ENCODE results near the gene SERPINA5.

The SERPINA5 gene

GRCh38 chr14:94548999-94549985 lies 31.9 kb upstream of the SERPINA5 start:
- DNase-seq (ENCODE audit: low read depth in 2 of 2, low spot score in 1 of 2), result peak in 1 of 2 donors; percentile 32

- DNase-seq (ENCODE audit: low read depth in 2 of 2, low spot score in 1 of 2), result no peak
Measured at GRCh38 chr14:94550041-94550440, 31.2 kb upstream of the SERPINA5 start.

GRCh38 chr14:94555991-94556390 lies 25.2 kb upstream of the SERPINA5 start:
- DNase-seq (ENCODE audit: low read depth in 2 of 2, low spot score in 1 of 2), result no peak

- DNase-seq (ENCODE audit: low read depth in 2 of 2, low spot score in 1 of 2), result no peak
Measured at GRCh38 chr14:94557327-94557726, 23.9 kb upstream of the SERPINA5 start.

GRCh38 chr14:94558842-94559241 lies 22.4 kb upstream of the SERPINA5 start:
- no peak for DNase-seq (ENCODE audit: low read depth in 2 of 2, low spot score in 1 of 2)

- no peak for DNase-seq (ENCODE audit: low read depth in 2 of 2, low spot score in 1 of 2)
Measured at GRCh38 chr14:94559638-94560290, 21.5 kb upstream of the SERPINA5 start.

- DNase-seq (ENCODE audit: low read depth in 2 of 2, low spot score in 1 of 2), result no peak
Measured at GRCh38 chr14:94560291-94560665, 20.9 kb upstream of the SERPINA5 start.

- DNase-seq (ENCODE audit: low read depth in 2 of 2, low spot score in 1 of 2), result no peak
Measured at GRCh38 chr14:94560751-94561655, 20.2 kb upstream of the SERPINA5 start, which contains the start of gene SERPINA4. Gene SERPINA4, plus strand, starts transcription at chr14:94561442. Its CDS starts 2,041 bp downstream, at chr14:94563483.

GRCh38 chr14:94561656-94562010 lies 19.6 kb upstream of the SERPINA5 start:
- no peak for DNase-seq (ENCODE audit: low read depth in 2 of 2, low spot score in 1 of 2)

- DNase-seq (ENCODE audit: low read depth in 2 of 2, low spot score in 1 of 2), result no peak
Measured at GRCh38 chr14:94562022-94562421, 19.2 kb upstream of the SERPINA5 start.

- DNase-seq (ENCODE audit: low read depth in 2 of 2, low spot score in 1 of 2), result no peak
Measured at GRCh38 chr14:94562941-94563883, 18.0 kb upstream of the SERPINA5 start.

- DNase-seq (ENCODE audit: low read depth in 2 of 2, low spot score in 1 of 2), result no peak
Measured at GRCh38 chr14:94564381-94564780, 16.8 kb upstream of the SERPINA5 start.

GRCh38 chr14:94568186-94568585 lies 13.0 kb upstream of the SERPINA5 start:
- DNase-seq (ENCODE audit: low read depth in 2 of 2, low spot score in 1 of 2), result no peak

GRCh38 chr14:94569381-94570001 lies 11.7 kb upstream of the SERPINA5 start:
- DNase-seq (ENCODE audit: low read depth in 2 of 2, low spot score in 1 of 2), result no peak

GRCh38 chr14:94570002-94570400 lies 11.2 kb upstream of the SERPINA5 start:
- no peak for DNase-seq (ENCODE audit: low read depth in 2 of 2, low spot score in 1 of 2)

GRCh38 chr14:94570440-94570839 lies 10.8 kb upstream of the SERPINA5 start:
- DNase-seq (ENCODE audit: low read depth in 2 of 2, low spot score in 1 of 2), result no peak

- no peak for DNase-seq (ENCODE audit: low read depth in 2 of 2, low spot score in 1 of 2)
Measured at GRCh38 chr14:94571395-94571794, 9.8 kb upstream of the SERPINA5 start.

- DNase-seq (ENCODE audit: low read depth in 2 of 2, low spot score in 1 of 2), result no peak
Measured at GRCh38 chr14:94571950-94572349, 9.3 kb upstream of the SERPINA5 start.

GRCh38 chr14:94572637-94573303 lies 8.5 kb upstream of the SERPINA5 start:
- DNase-seq (ENCODE audit: low read depth in 2 of 2, low spot score in 1 of 2), result no peak
